ENCODE data around the gene ARHGAP26. TPM values are rescaled to one million over a fixed set of nuclear protein-coding genes. Genes with fewer than 3 reads are reported as not detected.

ARHGAP26 gene
- total RNA-seq, 1 experiment from 2014 or later, result 34.5 TPM

DNA sequence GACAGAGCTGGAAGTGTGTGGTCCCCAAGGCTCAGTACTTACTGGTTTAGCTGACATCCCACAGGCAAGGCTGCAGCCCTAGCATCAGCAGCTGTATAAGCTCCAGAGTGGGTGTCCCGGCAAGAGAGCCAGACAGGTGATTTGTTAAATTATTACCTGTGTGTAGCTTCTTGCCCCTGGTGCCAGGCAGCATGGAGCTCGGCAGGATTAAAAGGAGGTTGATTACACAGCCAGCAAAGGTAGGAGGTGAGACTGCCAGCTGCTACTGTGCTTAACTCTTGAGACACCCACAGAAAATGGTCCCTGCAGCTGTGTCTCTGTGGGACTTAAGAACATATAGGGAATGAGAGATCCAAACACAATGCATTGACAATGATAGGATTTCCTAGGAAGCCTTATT is 54.2 kb downstream of the ARHGAP26 start:
- H3K36me3 ChIP-seq (ENCODE audit: control insufficient read depth in 1 of 2, insufficient read depth in 2 of 2, low read length in 2 of 2), result no peaks in the 10 kb centered on the region
- H3K79me2 ChIP-seq (ENCODE audit: insufficient read depth, low read length), result peaks cover 29% of the 10 kb centered on the region
- H3K9me2 ChIP-seq (ENCODE audit: insufficient read depth), result no peaks in the 10 kb centered on the region
- H3K27ac ChIP-seq (ENCODE audit: low read depth, low read length), result peak overlapping the region; percentile 90
- ATAC-seq (no peak), DNase-seq (ENCODE audit: low read depth, low spot score) (no peak)
- POLR2A ChIA-PET, result interaction anchor here (0.6 to 1.3 kb wide), 2 partner anchors 15 to 38 kb away, joined by 3 to 4 read pairs; no protein-coding TSS in a partner anchor
- TF ChIP-seq REST (IDR thresholded peaks at IDR 0.05; ENCODE audit: low read depth) (no peak), ELF1 (IDR thresholded peaks at IDR 0.05; ENCODE audit: borderline replicate concordance, low read depth) (no peak), YY1 (IDR thresholded peaks at IDR 0.05; ENCODE audit: extremely low read depth, insufficient replicate concordance, low read depth, low read length) (no peak), SRF (IDR thresholded peaks at IDR 0.05; ENCODE audit: low read depth) (no peak), FOSL1 (IDR thresholded peaks at IDR 0.05; ENCODE audit: low read depth) (no peak), EZH2 (IDR thresholded peaks at IDR 0.05) (no peak), CBX3 (IDR thresholded peaks at IDR 0.05; ENCODE audit: low read depth) (no peak), SP1 (IDR thresholded peaks at IDR 0.05; ENCODE audit: low read depth) (no peak), TCF7L2 (IDR thresholded peaks at IDR 0.05; ENCODE audit: borderline replicate concordance, extremely low read depth, insufficient read depth, insufficient read length) (no peak), JUND (IDR thresholded peaks at IDR 0.05) (no peak), CEBPB (IDR thresholded peaks at IDR 0.05; ENCODE audit: low read depth) (no peak), RAD21 (IDR thresholded peaks at IDR 0.05; ENCODE audit: low read depth) (no peak), SIN3A (IDR thresholded peaks at IDR 0.05; ENCODE audit: low read depth) (no peak), ZFX (IDR thresholded peaks at IDR 0.05) (no peak), POLR2AphosphoS5 (IDR thresholded peaks at IDR 0.05; ENCODE audit: low read depth, low read length) (no peak), ATF3 (IDR thresholded peaks at IDR 0.05) (no peak), MAX (IDR thresholded peaks at IDR 0.05) (no peak), EGR1 (IDR thresholded peaks at IDR 0.05; ENCODE audit: low read depth) (no peak)
- TF ChIP-seq, protein P1, sequence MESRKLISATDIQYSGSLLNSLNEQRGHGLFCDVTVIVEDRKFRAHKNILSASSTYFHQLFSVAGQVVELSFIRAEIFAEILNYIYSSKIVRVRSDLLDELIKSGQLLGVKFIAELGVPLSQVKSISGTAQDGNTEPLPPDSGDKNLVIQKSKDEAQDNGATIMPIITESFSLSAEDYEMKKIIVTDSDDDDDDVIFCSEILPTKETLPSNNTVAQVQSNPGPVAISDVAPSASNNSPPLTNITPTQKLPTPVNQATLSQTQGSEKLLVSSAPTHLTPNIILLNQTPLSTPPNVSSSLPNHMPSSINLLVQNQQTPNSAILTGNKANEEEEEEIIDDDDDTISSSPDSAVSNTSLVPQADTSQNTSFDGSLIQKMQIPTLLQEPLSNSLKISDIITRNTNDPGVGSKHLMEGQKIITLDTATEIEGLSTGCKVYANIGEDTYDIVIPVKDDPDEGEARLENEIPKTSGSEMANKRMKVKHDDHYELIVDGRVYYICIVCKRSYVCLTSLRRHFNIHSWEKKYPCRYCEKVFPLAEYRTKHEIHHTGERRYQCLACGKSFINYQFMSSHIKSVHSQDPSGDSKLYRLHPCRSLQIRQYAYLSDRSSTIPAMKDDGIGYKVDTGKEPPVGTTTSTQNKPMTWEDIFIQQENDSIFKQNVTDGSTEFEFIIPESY (IDR thresholded peaks at IDR 0.05; ENCODE audit: extremely low read depth, insufficient replicate concordance, low read length), result no peak
- TF ChIP-seq, protein P2, sequence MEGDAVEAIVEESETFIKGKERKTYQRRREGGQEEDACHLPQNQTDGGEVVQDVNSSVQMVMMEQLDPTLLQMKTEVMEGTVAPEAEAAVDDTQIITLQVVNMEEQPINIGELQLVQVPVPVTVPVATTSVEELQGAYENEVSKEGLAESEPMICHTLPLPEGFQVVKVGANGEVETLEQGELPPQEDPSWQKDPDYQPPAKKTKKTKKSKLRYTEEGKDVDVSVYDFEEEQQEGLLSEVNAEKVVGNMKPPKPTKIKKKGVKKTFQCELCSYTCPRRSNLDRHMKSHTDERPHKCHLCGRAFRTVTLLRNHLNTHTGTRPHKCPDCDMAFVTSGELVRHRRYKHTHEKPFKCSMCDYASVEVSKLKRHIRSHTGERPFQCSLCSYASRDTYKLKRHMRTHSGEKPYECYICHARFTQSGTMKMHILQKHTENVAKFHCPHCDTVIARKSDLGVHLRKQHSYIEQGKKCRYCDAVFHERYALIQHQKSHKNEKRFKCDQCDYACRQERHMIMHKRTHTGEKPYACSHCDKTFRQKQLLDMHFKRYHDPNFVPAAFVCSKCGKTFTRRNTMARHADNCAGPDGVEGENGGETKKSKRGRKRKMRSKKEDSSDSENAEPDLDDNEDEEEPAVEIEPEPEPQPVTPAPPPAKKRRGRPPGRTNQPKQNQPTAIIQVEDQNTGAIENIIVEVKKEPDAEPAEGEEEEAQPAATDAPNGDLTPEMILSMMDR (IDR thresholded peaks at IDR 0.05 in 2 of 3, conservative IDR thresholded peaks at IDR 0.05 in 1 of 3; ENCODE audit: borderline replicate concordance in 1 of 3, insufficient read depth in 1 of 3, low read depth in 2 of 3, low read length in 2 of 3), result no peak
- H3K4me2 ChIP-seq (ENCODE audit: low read length), result peak overlapping the region; percentile 84
- no peak overlapping the region for H2AFZ ChIP-seq (ENCODE audit: low read depth, low read length, poor library complexity, severe bottlenecking)
- H3K4me1 ChIP-seq (ENCODE audit: control insufficient read depth in 1 of 2, insufficient read depth in 2 of 2, low read length in 2 of 2), result peaks cover 91 to 100% of the 10 kb centered on the region in 2 experiments
- intact Hi-C loops (cut with micrococcal nuclease), result no loop called here
- H3K9me3 ChIP-seq (ENCODE audit: control insufficient read depth in 1 of 2, insufficient read depth in 1 of 2, low read depth in 1 of 2, low read length in 2 of 2), result no peaks in the 10 kb centered on the region
- RAD21 ChIA-PET (ENCODE audit: low non-redundant PET in 1 of 2, low total read pairs in 2 of 2, uncharacterized antibody in 2 of 2, unreplicated experiment in 2 of 2), result no interaction called here
- H3K27me3 ChIP-seq (ENCODE audit: insufficient read depth, low read length), result no peaks in the 10 kb centered on the region
- H3K4me3 ChIP-seq (replicated peaks in 1 of 2; ENCODE audit: low read depth in 1 of 2, low read length in 2 of 2), result peak overlapping the region in 1 of 2 experiments; percentile 51; a peak in 2 of 4 replicates
- H3K9ac ChIP-seq (ENCODE audit: low read length), result peak overlapping the region; percentile 52
- no peaks in the 10 kb centered on the region for H4K20me1 ChIP-seq (ENCODE audit: insufficient read depth)
- CTCF ChIA-PET, result interaction anchor here (0.7 kb wide), 1 partner anchor 43 kb away, joined by 4 read pairs; no protein-coding TSS in a partner anchor
- BruUV-seq (replicated peaks), result no TSS peak
